Hepatocyte (in vitro differentiated cells): ENCODE data around the gene SPP1.

Experiments used
- CTCF ChIP-seq: fragments of 200-600 bp; sonication (generic); IDR thresholded peaks from 2 replicates; pipeline ENCODE4 v1.5.1; 2016; ENCODE audit warnings: antibody characterized with exemption, mild to moderate bottlenecking; ENCODE audit not compliant: poor library complexity
- EZH2 ChIP-seq: fragments of 200-600 bp; sonication (generic); IDR thresholded peaks from 2 replicates; pipeline ENCODE4 v1.6.1; 2016; ENCODE audit warnings: antibody characterized with exemption, mild to moderate bottlenecking, borderline replicate concordance
- EZH2phosphoT487 ChIP-seq: fragments of 200-600 bp; sonication (generic); IDR thresholded peaks from one replicate; pipeline ENCODE4 v1.6.1; 2018; ENCODE audit warnings: antibody characterized with exemption, mild to moderate bottlenecking, low read depth, moderate library complexity; ENCODE audit not compliant: unreplicated experiment, severe bottlenecking

GRCh38 chr4:87939978-87940690 lies 35.4 kb upstream of the SPP1 start:
- TF ChIP-seq CTCF, result no peak
- TF ChIP-seq EZH2, result no peak
- TF ChIP-seq EZH2phosphoT487, result no peak
